Skeletal muscle cell (primary cell): ENCODE data around the gene UBAP1.
"Not testable (repeated sequence)": the region's sequence is repeated elsewhere in the genome, so short reads cannot be mapped to it uniquely, and the experiment has no call there.

Experiments
- DNase-seq: peaks from one replicate; pipeline ENCODE4 v3.0.0-alpha.2; 2010; ENCODE audit warnings: low read depth
- H3K4me3 ChIP-seq: 2 replicates; pipeline ENCODE4 v1.5.1; 2011; ENCODE audit warnings: low read depth, mild to moderate bottlenecking, control low read depth, low read length, moderate library complexity

UBAP1 gene

DNA sequence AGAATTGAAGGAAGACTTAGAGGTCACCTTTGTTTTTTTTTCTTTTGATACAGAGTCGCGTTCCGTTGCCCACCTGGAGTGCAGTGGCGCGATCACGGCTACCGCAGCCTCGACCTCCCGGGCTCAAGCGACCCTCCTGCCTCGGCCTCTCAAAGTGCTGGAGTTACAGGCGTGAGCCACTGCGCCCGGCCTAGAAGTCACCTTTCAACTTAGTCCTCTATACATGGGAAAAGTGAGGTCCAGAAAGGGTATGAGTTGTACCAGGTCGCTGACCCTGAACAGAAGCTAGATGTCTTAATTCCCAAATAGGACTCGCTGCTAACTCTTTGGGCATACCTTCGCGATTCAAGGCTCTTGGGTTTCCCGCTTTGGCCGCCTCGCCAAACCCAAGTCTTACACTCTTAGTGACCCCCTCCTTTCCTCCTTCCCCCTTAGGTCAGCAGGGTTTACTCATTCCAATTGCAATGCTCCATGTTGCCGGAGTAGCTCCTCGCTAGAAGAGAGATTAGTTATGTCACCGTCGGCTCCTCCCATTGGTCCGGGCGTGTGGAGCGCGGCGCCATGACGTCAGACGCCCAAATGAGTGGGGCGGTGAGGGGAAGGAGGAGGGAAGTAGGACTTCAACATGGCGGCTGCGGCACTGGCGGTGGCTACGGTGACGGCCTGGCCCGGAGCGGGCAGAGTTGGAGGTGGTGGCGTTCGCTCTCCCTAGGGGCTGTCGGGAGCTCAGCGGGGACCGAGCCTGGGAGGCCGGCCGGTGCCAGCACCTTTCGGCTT lies at the start of gene UBAP1:
UBAP1 (plus strand) TSS at position 608 of the 777 bp plus-strand sequence. CDS start 41,872 bp downstream, outside the sequence.
- H3K4me3 ChIP-seq, result peak within 1 kb of the TSS; percentile 89
- peak; percentile 92 for DNase-seq

- no peak for DNase-seq
- H3K4me3 ChIP-seq, result no peak overlapping the region
Measured at GRCh38 chr9:34131571-34131970, 47.3 kb upstream of the UBAP1 start.

- DNase-seq, result no peak
- H3K4me3 ChIP-seq, result no peak overlapping the region
Measured at GRCh38 chr9:34133436-34133949, 45.4 kb upstream of the UBAP1 start.

DNA sequence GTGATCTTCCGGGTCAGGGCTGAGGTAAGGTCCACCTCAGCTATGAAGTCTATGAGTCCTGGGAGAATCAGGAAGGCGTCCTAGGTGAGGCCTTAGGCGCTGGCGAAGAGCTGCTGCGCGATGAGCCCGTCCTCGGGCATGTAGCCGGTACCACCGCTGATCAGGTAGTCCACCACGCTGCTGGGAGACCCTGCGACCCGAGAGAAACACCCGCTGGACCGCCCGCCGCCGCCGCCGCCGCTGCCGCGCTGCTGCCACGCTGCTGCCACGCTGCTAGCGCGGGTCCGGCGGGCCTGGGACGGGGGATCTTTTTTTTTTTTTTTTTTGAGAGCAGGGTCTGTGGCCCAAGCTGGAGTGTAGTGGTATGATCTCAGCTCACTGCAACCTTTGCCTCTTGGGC lies 44.3 kb upstream of the UBAP1 start:
- H3K4me3 ChIP-seq, result no peak overlapping the region
- no peak for DNase-seq

DNA sequence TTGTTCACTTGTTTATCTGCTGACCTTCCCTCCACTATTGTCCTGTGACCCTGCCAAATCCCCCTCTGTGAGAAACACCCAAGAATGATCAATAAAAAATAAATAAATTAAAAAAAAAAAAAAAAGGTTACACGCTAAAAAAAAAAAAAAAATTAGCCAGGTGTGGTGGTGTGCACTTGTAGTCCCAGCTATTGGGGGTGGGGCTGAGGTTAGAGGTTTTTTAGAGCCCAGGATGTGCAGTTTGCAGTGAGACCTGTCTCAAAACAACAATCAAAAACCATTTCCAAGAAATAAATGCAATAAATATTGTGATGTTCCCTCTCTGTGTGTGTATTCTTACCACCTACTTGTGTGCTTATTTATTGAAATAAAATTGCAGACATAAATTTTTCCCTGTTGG lies 40.2 kb upstream of the UBAP1 start:
- H3K4me3 ChIP-seq, DNase-seq: not testable (repeated sequence)

- H3K4me3 ChIP-seq, result no peak overlapping the region
- peak; percentile 78 for DNase-seq
Measured at GRCh38 chr9:34139477-34140146, 39.2 kb upstream of the UBAP1 start.

DNA sequence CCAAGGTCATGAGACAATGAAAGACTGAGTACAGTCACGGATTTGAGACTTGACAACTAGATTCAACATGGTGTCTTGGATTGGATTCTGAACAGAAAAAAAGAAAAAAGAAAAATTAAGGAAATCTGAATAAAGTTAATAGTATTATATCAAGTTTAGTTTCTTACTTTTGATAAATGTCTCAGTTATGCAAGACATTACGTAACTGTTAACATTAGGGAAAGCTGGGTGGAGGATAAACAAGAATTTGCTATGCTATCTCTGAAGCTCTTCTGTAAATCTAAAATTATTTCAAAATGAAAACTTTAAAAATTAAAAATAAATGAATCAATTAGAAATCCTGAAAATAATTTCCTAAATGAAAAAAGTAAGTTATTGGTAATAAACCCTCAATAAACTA lies 38.0 kb upstream of the UBAP1 start:
- no peak for DNase-seq

GRCh38 chr9:34143116-34143515 lies 35.7 kb upstream of the UBAP1 start:
- DNase-seq, result no peak
- no peak overlapping the region for H3K4me3 ChIP-seq

More for the DNA sequence above, 38.0 kb upstream of the UBAP1 start:
- no peak overlapping the region for H3K4me3 ChIP-seq

DNA sequence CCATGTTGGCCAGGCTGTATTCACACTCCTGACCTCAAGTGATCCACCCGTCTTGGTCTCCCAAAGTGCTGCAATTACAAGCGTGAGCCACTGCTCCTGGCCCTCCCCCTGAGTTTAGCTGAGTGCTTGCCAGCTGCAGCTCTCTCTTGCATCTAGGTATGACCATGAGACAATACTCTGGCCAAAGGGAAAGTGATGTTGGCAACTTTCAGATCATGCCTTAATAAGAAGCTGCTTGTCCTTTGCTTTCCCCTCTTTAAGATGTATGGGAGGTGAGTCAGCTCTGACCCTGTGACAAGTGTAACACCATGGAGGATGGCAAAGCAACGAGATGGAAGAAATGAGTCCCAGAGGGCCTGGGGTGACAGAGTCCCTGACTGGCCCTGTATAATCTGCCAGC lies 33.7 kb upstream of the UBAP1 start:
- no peak for DNase-seq

DNA sequence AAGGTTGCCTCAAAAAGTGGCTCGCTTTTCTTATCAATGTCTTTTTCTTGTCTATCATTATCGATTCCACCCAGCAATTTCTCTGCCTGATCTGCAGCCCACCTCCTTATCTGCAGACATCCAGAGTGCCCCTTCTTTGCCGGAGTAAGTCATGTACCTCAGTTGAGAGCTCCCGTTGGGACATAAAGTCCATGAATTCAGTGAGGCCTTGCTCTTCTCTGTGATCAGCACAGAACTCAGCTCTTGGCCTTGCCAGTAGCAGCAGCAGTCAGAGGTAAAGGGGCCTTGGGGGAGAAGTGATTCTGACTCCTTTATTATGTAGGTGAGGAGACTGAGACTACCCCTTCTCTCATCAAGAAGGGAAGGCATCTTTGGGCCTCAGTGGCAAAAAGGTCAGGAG lies 27.4 kb upstream of the UBAP1 start:
- DNase-seq, result no peak

More for the DNA sequence above, 33.7 kb upstream of the UBAP1 start:
- H3K4me3 ChIP-seq, result no peak overlapping the region

DNA sequence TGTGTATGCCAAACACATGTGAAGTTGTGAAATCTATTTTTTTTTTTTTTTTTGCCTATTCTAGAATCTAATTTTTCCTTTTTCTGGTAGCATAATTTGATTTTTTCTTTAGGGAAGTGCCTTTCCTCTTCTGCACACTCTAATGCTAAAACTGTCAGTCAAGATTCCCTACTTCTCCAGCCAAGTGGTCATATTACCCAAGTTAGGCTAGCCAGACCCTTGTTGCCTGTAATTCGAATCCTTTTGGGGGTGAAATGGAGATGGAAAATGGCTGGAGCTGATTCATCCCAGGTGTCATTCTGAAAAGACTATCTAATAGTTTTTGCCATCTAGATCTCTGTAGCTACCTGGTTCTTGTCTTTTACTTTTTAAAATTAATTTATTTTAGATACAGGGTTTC lies 24.8 kb upstream of the UBAP1 start:
- no peak overlapping the region for H3K4me3 ChIP-seq
- no peak for DNase-seq

More for the DNA sequence above, 27.4 kb upstream of the UBAP1 start:
- H3K4me3 ChIP-seq, result no peak overlapping the region

DNA sequence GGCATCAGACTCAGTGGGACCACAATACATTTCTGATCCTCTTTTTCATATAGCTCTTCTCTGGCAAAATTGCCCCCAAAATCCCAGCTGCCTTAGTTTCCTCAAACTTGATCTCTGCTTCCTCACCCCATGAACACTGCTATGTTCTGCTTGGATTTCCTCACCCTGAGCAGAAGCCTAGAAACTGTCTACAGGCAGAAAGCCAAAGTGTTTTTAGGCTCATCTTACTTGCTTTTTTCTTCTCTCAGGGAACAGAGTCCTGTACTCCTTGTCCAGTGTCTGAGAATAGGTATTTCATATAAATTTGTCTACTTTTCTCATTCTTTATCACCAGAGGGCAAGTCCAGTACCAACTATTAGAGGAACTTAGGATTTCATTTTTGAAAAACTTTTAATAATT lies 21.5 kb upstream of the UBAP1 start:
- H3K4me3 ChIP-seq, result no peak overlapping the region
- DNase-seq, result no peak

GRCh38 chr9:34157898-34158297 lies 20.9 kb upstream of the UBAP1 start:
- H3K4me3 ChIP-seq, result no peak overlapping the region
- no peak for DNase-seq

- peak; percentile 71 for DNase-seq
- no peak overlapping the region for H3K4me3 ChIP-seq
Measured at GRCh38 chr9:34158362-34158869, 20.4 kb upstream of the UBAP1 start.

DNA sequence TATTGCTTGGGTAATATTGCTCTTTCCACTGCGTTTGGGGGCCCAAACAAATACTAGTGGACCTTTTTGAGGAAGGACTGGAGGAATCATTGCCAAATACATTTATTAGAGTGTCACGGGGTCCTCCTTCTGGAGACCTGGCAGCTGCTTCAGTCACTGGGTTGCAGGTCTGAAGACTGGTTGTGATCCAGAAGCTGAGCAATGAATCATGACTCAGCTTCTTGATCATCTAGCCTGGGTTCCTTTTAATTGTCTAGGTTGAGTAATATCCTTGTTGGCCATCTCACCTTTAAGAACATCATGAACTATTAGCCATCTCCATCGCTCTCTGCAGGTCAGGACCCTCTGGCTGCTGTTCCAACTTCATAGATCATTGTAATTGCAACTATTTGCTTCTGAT lies 15.4 kb upstream of the UBAP1 start:
- DNase-seq, result peak; percentile 62

GRCh38 chr9:34169125-34169524 lies 9.7 kb upstream of the UBAP1 start:
- no peak overlapping the region for H3K4me3 ChIP-seq
- no peak for DNase-seq

More for the DNA sequence above, 15.4 kb upstream of the UBAP1 start:
- H3K4me3 ChIP-seq, result no peak overlapping the region

GRCh38 chr9:34170237-34170991 lies 8.4 kb upstream of the UBAP1 start:
- no peak overlapping the region for H3K4me3 ChIP-seq
- DNase-seq, result no peak

GRCh38 chr9:34171753-34172535 lies 6.9 kb upstream of the UBAP1 start:
- DNase-seq, result no peak
- H3K4me3 ChIP-seq, result no peak overlapping the region

DNA sequence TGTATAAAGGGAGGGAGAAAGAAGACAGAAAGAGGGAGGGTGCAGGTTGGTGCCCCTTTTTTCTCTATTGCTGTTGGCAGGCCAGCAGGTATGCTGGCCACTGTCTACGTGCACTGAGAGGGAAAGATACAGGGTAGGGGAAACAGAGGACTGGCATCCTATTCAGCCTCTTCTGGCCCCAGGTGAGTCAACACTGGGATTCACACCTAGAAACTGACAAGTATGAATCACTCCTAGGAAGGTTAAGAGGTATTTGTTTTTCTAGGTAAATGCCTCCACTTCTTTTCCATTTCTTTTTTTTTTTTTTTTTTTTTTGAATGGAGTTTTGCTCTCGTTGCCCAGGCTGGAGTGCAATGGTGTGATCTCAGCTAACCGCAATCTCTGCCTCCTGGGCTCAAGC lies 2.8 kb upstream of the UBAP1 start:
- no peak overlapping the region for H3K4me3 ChIP-seq
- DNase-seq, result no peak
